ENCODE results near the gene CUL1.

CUL1 gene

GRCh38 chr7:148717266-148717793 is 18.6 kb downstream of the CUL1 start:
- no peak for DNase-seq (ENCODE audit: insufficient read length, low spot score)
- no peak for TF ChIP-seq POLR2A (IDR thresholded peaks at IDR 0.05; ENCODE audit: low read depth, low read length)
- no peak for FAIRE-seq

- no peak for TF ChIP-seq POLR2A (IDR thresholded peaks at IDR 0.05; ENCODE audit: low read depth, low read length)
- FAIRE-seq (no peak), DNase-seq (ENCODE audit: insufficient read length, low spot score) (no peak)
Measured at GRCh38 chr7:148718431-148718830, 19.7 kb downstream of the CUL1 start.

DNA sequence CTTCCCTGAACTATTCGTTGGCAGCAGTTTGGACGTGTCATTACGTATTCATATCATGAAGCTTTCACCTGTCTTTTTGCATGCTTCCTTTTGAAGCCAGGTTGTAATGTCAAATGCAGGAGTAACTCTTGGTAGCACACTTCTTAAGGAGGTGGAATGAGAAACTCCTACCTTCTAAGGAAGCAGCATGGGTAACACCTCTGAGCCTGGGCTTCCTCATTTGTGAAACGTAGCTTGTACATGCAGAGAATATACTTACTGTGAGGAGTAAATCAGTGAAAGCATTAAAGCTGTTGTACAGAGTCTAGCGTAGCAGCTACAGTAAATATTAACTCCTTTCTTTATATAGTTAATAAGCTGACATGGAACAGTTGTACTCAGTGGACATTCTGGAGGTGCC is 21.1 kb downstream of the CUL1 start:
- FAIRE-seq (no peak), DNase-seq (ENCODE audit: insufficient read length, low spot score) (no peak)
- TF ChIP-seq POLR2A (IDR thresholded peaks at IDR 0.05; ENCODE audit: low read depth, low read length), result no peak

DNA sequence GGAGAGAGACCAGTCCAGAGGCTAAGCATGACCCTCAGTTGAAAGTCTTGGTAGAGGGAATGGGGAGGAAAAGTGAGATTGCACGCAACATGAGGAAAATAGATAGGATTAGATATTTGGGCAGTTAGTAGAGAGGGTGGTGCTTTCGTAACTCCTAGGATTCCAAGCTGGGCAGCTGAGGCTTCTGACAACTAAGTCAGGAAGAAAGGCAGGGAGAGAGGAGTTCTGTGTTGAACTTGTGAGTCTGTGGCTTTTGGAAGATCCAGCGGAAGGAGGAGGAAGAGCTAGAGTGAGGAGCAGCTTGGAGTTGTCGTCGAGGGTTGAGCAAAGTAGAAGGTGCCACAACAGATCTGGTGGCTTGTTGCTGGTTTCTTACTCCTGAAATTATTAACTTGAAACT is 21.8 kb downstream of the CUL1 start:
- no peak for TF ChIP-seq POLR2A (IDR thresholded peaks at IDR 0.05; ENCODE audit: low read depth, low read length)
- DNase-seq (ENCODE audit: insufficient read length, low spot score), result no peak
- no peak for FAIRE-seq

- no peak for TF ChIP-seq POLR2A (IDR thresholded peaks at IDR 0.05; ENCODE audit: low read depth, low read length)
- DNase-seq (ENCODE audit: insufficient read length, low spot score) (no peak), FAIRE-seq (no peak)
Measured at GRCh38 chr7:148721390-148721789, 22.7 kb downstream of the CUL1 start.

DNA sequence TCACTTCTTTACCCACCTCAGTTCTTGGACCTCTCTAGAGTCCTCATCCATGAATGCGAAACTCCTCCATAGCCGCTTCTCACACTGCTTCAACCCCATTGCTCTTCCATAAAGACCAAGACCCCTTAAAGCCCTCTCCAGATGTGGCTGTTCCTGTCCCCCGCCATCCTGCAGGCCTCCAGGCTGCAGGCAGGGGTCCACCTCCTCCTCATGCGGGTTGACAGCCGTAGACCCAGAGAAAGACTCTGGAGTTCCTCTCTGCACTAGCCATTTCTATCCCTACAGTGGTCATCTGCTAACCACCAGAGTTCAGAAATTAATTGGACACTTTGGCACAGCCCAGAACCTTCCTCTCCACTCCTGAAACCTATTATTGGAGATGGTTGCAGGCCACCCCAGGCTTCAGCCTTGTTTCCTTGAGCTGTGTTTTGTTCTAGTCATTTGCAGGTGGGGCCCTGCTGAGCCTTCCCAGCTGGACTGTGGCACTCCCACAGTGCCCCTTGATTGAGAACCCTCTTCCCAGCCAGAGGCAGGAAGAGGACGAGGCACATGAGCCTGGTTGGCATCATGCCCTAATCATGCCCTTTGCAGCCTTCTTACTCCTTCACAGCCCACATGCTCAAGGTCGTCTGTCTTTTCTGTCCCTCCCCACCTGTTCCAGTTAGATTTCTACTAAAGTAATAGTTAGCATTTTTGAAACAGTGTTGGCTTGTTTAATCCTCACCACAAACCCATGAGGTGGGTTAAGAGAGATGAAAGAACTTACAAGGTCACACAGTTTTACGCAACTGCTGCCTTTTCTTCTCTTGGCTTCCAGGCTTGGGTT is 23.9 kb downstream of the CUL1 start:
- no peak for TF ChIP-seq POLR2A (IDR thresholded peaks at IDR 0.05; ENCODE audit: low read depth, low read length)
- FAIRE-seq (no peak), DNase-seq (ENCODE audit: insufficient read length, low spot score) (no peak)

DNA sequence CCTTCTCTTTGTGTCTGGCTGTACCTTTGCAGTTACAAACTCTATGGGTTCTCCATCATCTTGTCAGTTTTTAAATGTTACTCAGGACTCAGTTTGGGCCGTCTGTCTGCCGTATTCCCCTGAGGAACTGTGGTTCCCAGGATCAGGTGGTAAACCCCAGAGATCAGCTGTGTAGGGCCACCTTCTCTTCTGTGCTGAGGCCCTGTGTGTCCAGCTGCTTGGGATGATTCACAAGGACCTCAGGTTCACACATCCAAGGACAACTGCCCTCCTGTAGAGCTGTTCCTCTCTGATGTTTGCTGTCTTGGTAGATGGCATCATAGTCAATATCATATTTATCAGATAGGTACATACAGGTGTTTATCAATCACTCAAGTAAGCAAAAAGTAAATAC is 24.5 kb downstream of the CUL1 start:
- FAIRE-seq (no peak), DNase-seq (ENCODE audit: insufficient read length, low spot score) (no peak)
- no peak for TF ChIP-seq POLR2A (IDR thresholded peaks at IDR 0.05; ENCODE audit: low read depth, low read length)

DNA sequence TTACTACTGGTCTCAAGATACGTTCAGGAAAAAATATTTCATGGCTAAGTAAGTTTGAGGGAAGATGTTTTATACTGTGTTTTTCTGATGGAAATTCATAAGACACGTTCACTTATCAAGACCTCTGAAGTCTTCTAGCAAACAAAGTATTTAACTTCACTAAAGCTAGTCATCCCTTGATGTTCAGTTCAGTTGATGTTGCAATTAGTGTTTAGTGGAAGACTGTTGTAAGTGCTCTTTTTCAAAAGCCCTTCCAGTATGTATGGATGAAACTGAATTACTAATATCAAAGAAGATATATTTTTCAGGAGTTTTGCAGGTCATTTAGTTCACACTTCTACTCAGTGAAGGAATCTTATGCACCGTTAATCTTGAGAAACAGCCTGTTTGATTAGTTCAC is 25.1 kb downstream of the CUL1 start:
- no peak for FAIRE-seq
- no peak for TF ChIP-seq POLR2A (IDR thresholded peaks at IDR 0.05; ENCODE audit: low read depth, low read length)
- no peak for DNase-seq (ENCODE audit: insufficient read length, low spot score)

GRCh38 chr7:148726385-148726784 is 27.7 kb downstream of the CUL1 start:
- no peak for DNase-seq (ENCODE audit: insufficient read length, low spot score)
- no peak for TF ChIP-seq POLR2A (IDR thresholded peaks at IDR 0.05; ENCODE audit: low read depth, low read length)
- no peak for FAIRE-seq

DNA sequence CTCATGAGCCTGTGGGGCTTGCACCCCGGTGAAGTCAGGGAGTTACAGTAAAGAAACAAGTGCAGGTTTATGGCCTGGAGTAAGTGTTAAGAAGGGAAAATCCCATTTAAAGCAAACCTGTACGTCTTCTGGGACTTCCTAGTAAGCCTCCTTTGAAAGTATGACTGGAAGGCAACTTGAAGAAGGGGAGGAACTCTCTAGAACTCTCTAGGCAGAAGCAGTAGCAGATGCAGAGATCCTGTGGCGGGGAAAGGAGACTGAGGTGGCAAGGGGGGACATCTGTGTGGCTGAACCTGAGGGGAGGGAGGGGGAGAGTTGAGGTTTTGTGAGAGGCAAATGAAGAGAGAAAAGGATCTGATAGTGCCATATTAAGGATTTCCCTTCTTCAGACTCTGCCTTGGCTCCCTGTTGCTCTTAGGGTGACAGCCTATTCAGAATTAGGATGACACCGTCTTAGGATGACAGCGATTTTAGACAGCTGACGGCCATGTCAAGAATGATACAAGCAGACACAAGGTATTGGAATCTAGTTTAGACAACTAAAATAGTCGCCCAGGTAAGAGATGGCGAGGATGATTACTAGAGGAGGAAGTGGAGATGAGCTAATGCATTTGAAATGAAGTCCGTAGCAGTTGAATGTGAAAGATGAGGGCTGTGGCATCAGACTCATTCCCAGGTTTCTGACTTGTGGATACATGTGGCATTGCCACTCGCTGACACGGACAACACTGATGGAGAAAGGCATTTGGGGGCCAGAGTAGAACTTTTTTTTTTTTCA is 29.0 kb downstream of the CUL1 start:
- no peak for FAIRE-seq
- no peak for DNase-seq (ENCODE audit: insufficient read length, low spot score)
- no peak for TF ChIP-seq POLR2A (IDR thresholded peaks at IDR 0.05; ENCODE audit: low read depth, low read length)

DNA sequence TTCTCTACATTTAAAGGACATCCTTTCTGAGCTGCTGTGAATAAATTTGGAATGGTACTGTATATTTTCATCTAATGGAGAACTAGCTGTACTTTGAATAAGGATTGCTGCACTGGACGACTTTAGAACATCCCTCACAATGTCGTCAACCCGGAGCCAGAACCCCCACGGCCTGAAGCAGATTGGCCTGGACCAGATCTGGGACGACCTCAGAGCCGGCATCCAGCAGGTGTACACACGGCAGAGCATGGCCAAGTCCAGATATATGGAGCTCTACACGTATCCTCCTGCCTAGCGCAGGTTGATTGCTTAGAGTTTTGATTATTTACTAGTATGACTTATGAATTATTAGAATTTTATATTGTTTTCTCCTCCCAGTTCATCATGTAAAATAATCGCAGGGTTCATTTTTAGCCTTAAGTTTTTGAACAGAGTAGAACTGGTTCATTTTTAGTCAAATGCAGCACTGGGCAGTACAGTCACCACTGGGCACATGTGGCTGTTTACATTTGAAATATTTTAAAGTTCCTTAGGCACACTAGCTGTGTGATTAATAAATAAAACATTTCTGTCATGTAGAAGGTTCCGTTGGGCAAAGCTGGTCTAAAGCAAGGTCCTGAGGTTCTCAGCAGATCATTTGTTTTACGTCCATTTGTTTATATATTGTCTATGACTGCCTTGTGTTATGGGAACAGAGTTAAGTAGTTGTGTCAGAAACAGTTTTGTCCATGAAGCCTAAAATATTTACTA is 31.5 kb downstream of the CUL1 start:
- TF ChIP-seq POLR2A (IDR thresholded peaks at IDR 0.05; ENCODE audit: low read depth, low read length), result no peak
- no peak for DNase-seq (ENCODE audit: insufficient read length, low spot score)
- no peak for FAIRE-seq

GRCh38 chr7:148732862-148733261 is 34.2 kb downstream of the CUL1 start:
- DNase-seq (ENCODE audit: insufficient read length, low spot score) (no peak), FAIRE-seq (no peak)
- TF ChIP-seq POLR2A (IDR thresholded peaks at IDR 0.05; ENCODE audit: low read depth, low read length), result no peak

DNA sequence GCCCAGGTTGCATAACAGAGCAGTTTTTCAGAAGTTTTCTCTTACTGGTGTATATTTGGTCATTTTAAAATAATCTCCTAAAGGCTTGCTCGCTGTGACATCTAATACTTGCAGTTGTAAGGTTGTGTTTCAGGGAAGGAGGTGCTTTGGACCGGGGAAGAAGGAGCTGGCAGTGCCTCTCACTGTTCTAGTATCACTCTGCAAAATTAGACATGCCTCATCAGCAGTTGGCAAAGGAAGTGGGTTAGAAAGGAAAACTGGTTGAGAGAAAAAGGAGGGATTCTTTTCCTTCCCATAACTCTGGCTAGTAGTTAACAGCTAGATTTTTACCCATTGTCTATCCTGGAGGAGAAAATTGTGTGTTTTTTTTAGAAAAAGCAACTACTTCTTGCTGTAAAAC is 34.8 kb downstream of the CUL1 start:
- DNase-seq (ENCODE audit: insufficient read length, low spot score) (no peak), FAIRE-seq (no peak)

DNA sequence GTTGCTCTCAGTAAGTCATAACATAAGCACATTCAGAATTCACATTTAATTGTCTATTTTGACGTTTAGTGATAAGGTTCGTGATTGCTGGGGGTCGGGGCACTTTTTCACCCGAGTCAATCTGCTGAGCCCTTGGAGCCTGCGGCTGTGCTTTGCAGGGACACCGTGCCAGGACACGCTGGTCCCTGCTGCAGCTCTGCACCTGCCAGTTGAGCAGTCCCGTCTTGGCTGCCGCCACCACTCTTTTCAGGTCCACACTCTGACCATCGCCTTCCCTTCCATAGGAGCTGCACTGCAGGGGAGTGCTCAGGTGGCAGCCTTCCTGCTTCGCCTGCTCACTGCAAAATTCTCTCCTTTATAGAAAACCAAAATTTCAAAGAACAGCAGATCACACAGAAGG is 36.4 kb downstream of the CUL1 start:
- no peak for TF ChIP-seq POLR2A (IDR thresholded peaks at IDR 0.05; ENCODE audit: low read depth, low read length)
- DNase-seq (ENCODE audit: insufficient read length, low spot score) (no peak), FAIRE-seq (no peak)

More for the DNA sequence above, 34.8 kb downstream of the CUL1 start:
- no peak for TF ChIP-seq POLR2A (IDR thresholded peaks at IDR 0.05; ENCODE audit: low read depth, low read length)

Data from H54 (cell line).